H1 (cell line): ENCODE results near the gene KIF5C. TPM values are rescaled to one million over a fixed set of nuclear protein-coding genes. Genes with fewer than 3 reads are reported as not detected.

Experiments
- POU5F1 ChIP-seq: IDR thresholded peaks from 2 replicates; pipeline ENCODE4 v1.6.1; 2011; ENCODE audit warnings: low read depth, mild to moderate bottlenecking, low read length, moderate library complexity
- polyA plus RNA-seq, 7 experiments: library from polyadenylated mRNA; depleted of rRNA in 3 of 7; stranded (reverse) in 5 of 7; unstranded in 2 of 7; fragments of >200 nt in 5 of 7; fragments of 200-250 nt in 2 of 7; gene quantifications; 1 replicate in 5 of 7; 2 replicates in 1 of 7; 4 replicates in 1 of 7; pipeline versions ENCODE4 v1.2.1 to v1.2.3, GENCODE V29; 2011 to 2013; ENCODE audit warnings: missing spikeins in 2 of 7, mixed read lengths in 2 of 7
- total RNA-seq: library from RNA; stranded (reverse); fragmentation: NEBNext Ultra II Directional; extraction: Animal tissue kit (Norgen Biotek cat#: 25700); gene quantifications from 2 replicates; pipeline ENCODE4 v1.2.1, GENCODE V29; 2021

The KIF5C gene
- total and polyA plus RNA-seq, 2 of the 8 experiments (the other 6 are each of a cell fraction or from before 2014, with no cell fraction given) = 16.3 to 66.4 TPM

DNA sequence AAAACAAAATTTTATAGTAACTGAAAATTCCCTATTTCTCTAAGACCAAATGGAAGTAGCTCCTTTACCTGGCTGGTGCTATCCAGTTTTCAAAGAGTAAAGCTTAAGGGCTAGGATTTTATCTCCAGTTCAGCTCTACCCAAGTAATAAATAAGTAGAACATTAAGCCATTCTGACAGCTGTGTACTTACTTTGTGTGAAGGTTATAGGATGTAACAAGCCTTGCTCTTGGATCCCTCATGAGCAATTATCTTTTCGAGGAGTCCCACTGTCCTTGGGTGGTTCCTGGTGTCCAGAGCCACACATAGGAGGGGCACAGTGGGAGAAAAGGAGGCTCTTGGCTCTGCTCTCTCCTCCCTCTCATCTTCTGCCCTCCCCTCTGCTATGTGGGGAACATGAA is 45.5 kb downstream of the KIF5C start (continued):
- TF ChIP-seq POU5F1 = no peak
